HTERT RPE-1 (cell line): ENCODE data around the gene USP17L30.
"Not testable (repeated sequence)": the region's sequence is repeated elsewhere in the genome, so short reads cannot be mapped to it uniquely, and the experiment has no call there.

Source experiments
- in situ Hi-C: fragments of 300-500 bp; cut with MboI; formaldehyde crosslinking; loops from 4 replicates; pipeline ENCODE4 v1.14.3; 2020; ENCODE audit warnings: low sequenced_read_pairs

Gene USP17L30

GRCh38 chr4:9362829-9363228 is at the start of gene USP17L30:
USP17L30 (plus strand) TSS chr4:9363129; CDS start chr4:9363129, 0 bp downstream.
- in situ Hi-C loops = not testable (repeated sequence)

- in situ Hi-C loops = not testable (repeated sequence)
Observed at GRCh38 chr4:9324191-9324590, 38.7 kb upstream of the USP17L30 start.

- in situ Hi-C loops = not testable (repeated sequence)
Observed at GRCh38 chr4:9324865-9325264, 38.1 kb upstream of the USP17L30 start, which contains the start of gene USP17L24. USP17L24 (plus strand) TSS chr4:9325165; CDS start chr4:9325165, 0 bp downstream.

- in situ Hi-C loops = not testable (repeated sequence)
Observed at GRCh38 chr4:9329611-9330010, 33.3 kb upstream of the USP17L30 start, which contains the start of gene USP17L25. USP17L25 (plus strand) TSS chr4:9329911; CDS start chr4:9329911, 0 bp downstream.

- in situ Hi-C loops = not testable (repeated sequence)
Observed at GRCh38 chr4:9334358-9334757, 28.6 kb upstream of the USP17L30 start, which contains the start of gene USP17L26. USP17L26 (plus strand) TSS chr4:9334658; CDS start chr4:9334658, 0 bp downstream.

- in situ Hi-C loops = not testable (repeated sequence)
Observed at GRCh38 chr4:9339103-9339502, 23.8 kb upstream of the USP17L30 start, which contains the start of gene USP17L5. USP17L5 (plus strand) TSS chr4:9339403; CDS start chr4:9339403, 0 bp downstream.

GRCh38 chr4:9343848-9344247 is 19.1 kb upstream of the USP17L30 start, which contains the start of gene USP17L27:
USP17L27 (plus strand) TSS chr4:9344148; CDS start chr4:9344148, 0 bp downstream.
- in situ Hi-C loops = not testable (repeated sequence)

GRCh38 chr4:9348593-9348992 is 14.3 kb upstream of the USP17L30 start, which contains the start of gene USP17L28:
USP17L28 (plus strand) TSS chr4:9348893; CDS start chr4:9348893, 0 bp downstream.
- in situ Hi-C loops = not testable (repeated sequence)

- in situ Hi-C loops = not testable (repeated sequence)
Observed at GRCh38 chr4:9350866-9351265, 12.1 kb upstream of the USP17L30 start.

- in situ Hi-C loops = not testable (repeated sequence)
Observed at GRCh38 chr4:9353338-9353737, 9.6 kb upstream of the USP17L30 start, which contains the start of gene USP17L29. USP17L29 (plus strand) TSS chr4:9353638; CDS start chr4:9353638, 0 bp downstream.

GRCh38 chr4:9379881-9380280 is 17.0 kb downstream of the USP17L30 start:
- in situ Hi-C loops = not testable (repeated sequence)

- in situ Hi-C loops = not testable (repeated sequence)
Observed at GRCh38 chr4:9381012-9381534, 18.1 kb downstream of the USP17L30 start.

- in situ Hi-C loops = no loop called here
Observed at GRCh38 chr4:9384126-9384525, 21.2 kb downstream of the USP17L30 start.

GRCh38 chr4:9389001-9389400 is 26.1 kb downstream of the USP17L30 start:
- in situ Hi-C loops = not testable (repeated sequence)

GRCh38 chr4:9405774-9406173 is 42.8 kb downstream of the USP17L30 start:
- in situ Hi-C loops = not testable (repeated sequence)

- in situ Hi-C loops = not testable (repeated sequence)
Observed at GRCh38 chr4:9406491-9406890, 43.6 kb downstream of the USP17L30 start.

- in situ Hi-C loops = no loop called here
Observed at GRCh38 chr4:9409793-9410192, 46.9 kb downstream of the USP17L30 start.
